GM12873 (cell line): ENCODE results near the gene MED27.

Source experiments
- CTCF ChIP-seq: IDR thresholded peaks from 2 replicates; pipeline ENCODE4 v1.5.1; 2012; ENCODE audit warnings: low read depth, mild to moderate bottlenecking, moderate library complexity, low read length, control low read depth; ENCODE audit not compliant: insufficient read depth; ENCODE audit errors: missing control alignments

MED27 gene

GRCh38 chr9:131892162-131892707, 187.4 kb downstream of the MED27 start:
- TF ChIP-seq CTCF: no peak

GRCh38 chr9:131891598-131891997, 188.1 kb downstream of the MED27 start:
- no peak for TF ChIP-seq CTCF

GRCh38 chr9:131889437-131890251, 190.0 kb downstream of the MED27 start:
- TF ChIP-seq CTCF: no peak

GRCh38 chr9:131888923-131889322, 190.7 kb downstream of the MED27 start:
- TF ChIP-seq CTCF: no peak

GRCh38 chr9:131887680-131888079, 192.0 kb downstream of the MED27 start:
- no peak for TF ChIP-seq CTCF

- no peak for TF ChIP-seq CTCF
Measured at GRCh38 chr9:131886826-131887225, 192.8 kb downstream of the MED27 start.

GRCh38 chr9:131885144-131885609, 194.5 kb downstream of the MED27 start:
- TF ChIP-seq CTCF: no peak
